ENCODE data around the gene AGAP5.

Gene AGAP5

GRCh38 chr10:73653195-73653594 lies 44.7 kb downstream of the AGAP5 start:
- DNase-seq (ENCODE audit: low read depth), result no peak
- TF ChIP-seq CTCF (conservative IDR thresholded peaks at IDR 0.05; ENCODE audit: low read length), result no peak
- no peak overlapping the region for H3K4me3 ChIP-seq (ENCODE audit: low read length)

GRCh38 chr10:73650537-73651331 lies 47.2 kb downstream of the AGAP5 start:
- peak; percentile 77 for DNase-seq (ENCODE audit: low read depth)
- no peak overlapping the region for H3K4me3 ChIP-seq (ENCODE audit: low read length)
- TF ChIP-seq CTCF (conservative IDR thresholded peaks at IDR 0.05; ENCODE audit: low read length), result no peak

GRCh38 chr10:73649876-73650536 lies 47.9 kb downstream of the AGAP5 start:
- no peak for TF ChIP-seq CTCF (conservative IDR thresholded peaks at IDR 0.05; ENCODE audit: low read length)
- peak; percentile 76 for DNase-seq (ENCODE audit: low read depth)
- no peak overlapping the region for H3K4me3 ChIP-seq (ENCODE audit: low read length)

GRCh38 chr10:73648975-73649829 lies 48.7 kb downstream of the AGAP5 start:
- TF ChIP-seq CTCF (conservative IDR thresholded peaks at IDR 0.05; ENCODE audit: low read length), result no peak
- peak; percentile 13 for DNase-seq (ENCODE audit: low read depth)
- no peak overlapping the region for H3K4me3 ChIP-seq (ENCODE audit: low read length)

- TF ChIP-seq CTCF (conservative IDR thresholded peaks at IDR 0.05; ENCODE audit: low read length), result no peak
- no peak for DNase-seq (ENCODE audit: low read depth)
- H3K4me3 ChIP-seq (ENCODE audit: low read length), result peak overlapping the region; percentile 60
These were observed 49.8 kb downstream of the AGAP5 start for GRCh38 chr10:73647875-73648651.

GRCh38 chr10:73647211-73647874 lies 50.6 kb downstream of the AGAP5 start:
- H3K4me3 ChIP-seq (ENCODE audit: low read length), result peak overlapping the region; percentile 60
- no peak for TF ChIP-seq CTCF (conservative IDR thresholded peaks at IDR 0.05; ENCODE audit: low read length)

More at GRCh38 chr10:73647211-73647874, 50.6 kb downstream of the AGAP5 start:
- DNase-seq (ENCODE audit: low read depth), result peak; percentile 38
